Endometrial microvascular endothelial cells (primary cell): ENCODE results near the gene ACOX1. TPM values are rescaled to one million over a fixed set of nuclear protein-coding genes. Genes with fewer than 3 reads are reported as not detected.
"Not testable (repeated sequence)": the region's sequence is repeated elsewhere in the genome, so short reads cannot be mapped to it uniquely, and the experiment has no call there.

ENCODE experiments used
- in situ Hi-C: cut with HindIII; loops from 2 replicates; pipeline ENCODE4 v1.10.0; 2017; ENCODE audit warnings: low sequenced_read_pairs, low pct_unique_long_range_greater_than_20kb; ENCODE audit errors: inconsistent ontology term
- total RNA-seq: library from RNA; depleted of rRNA; stranded (reverse); fragments of >200 nt; gene quantifications from one replicate; pipeline ENCODE4 v1.2.3, GENCODE V29; 2015; ENCODE audit errors: inconsistent ontology term

Gene ACOX1
- total RNA-seq, 1 donor from 2014 or later: 41.9 TPM

- in situ Hi-C loops: no loop called here
Measured at GRCh38 chr17:75991396-75991795, 12.4 kb upstream of the ACOX1 start.

DNA sequence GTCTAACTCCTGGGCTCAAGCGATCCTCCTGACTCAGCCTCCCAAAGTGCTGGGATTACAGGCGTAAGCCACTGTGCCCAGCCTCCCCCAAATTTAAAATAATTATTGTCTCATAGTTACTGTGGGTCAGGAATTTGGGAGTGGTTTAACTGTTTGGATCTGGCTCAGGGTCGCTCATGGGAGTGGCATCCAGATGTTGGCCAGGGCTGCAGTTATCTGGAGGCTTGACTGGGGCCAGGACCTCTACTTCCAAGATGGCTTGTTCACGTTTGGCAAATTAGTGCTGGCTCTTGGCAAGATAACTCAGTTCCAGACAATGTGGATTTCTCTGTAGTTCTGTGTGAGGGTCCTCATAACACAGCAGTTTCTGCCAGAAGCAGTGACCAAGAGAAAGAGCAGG, 8.1 kb upstream of the ACOX1 start:
- in situ Hi-C loops: no loop called here

- in situ Hi-C loops: no loop called here
Measured at GRCh38 chr17:75985986-75986385, 7.0 kb upstream of the ACOX1 start.

GRCh38 chr17:75983501-75984181, 4.7 kb upstream of the ACOX1 start:
- in situ Hi-C loops: no loop called here

- in situ Hi-C loops: no loop called here
Measured at GRCh38 chr17:75981019-75981615, 2.2 kb upstream of the ACOX1 start.

DNA sequence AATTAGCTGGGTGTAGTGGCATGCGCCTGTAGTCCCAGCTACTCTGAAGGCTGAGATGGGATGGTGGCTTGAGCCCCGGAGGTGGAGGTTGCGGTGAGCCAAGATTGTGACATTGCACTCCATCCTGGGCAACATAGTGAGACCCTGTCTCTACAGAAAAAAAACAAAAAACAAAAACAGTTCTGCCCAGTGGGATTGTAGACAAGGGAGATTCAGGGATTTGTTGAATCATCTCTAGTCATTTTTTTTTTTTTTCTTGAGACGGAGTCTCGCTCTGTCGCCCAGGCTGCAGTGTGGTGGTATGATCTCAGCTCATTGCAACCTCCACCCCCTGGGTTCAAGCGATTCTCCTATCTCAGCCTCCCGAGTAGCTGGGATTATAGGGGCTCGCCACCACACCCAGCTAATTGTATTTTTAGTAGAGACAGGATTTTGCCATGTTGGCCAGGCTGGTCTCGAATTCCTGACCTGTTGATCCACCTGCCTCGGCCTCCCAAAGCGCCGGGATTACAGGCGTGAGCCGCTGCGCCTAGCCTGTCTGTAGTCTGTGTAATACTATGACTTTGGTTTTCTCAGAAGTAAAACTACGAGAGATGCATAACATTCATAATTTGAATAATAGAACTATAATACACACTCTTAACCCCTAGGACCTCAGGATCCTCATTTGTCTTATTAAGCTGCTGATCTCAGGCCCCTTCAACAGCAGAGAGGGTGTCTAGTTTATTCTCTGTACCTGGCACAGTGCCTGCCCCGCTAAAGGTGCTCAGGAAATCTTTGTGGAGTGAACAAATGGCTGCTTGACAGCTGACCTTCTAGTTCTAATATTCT, 1.4 kb upstream of the ACOX1 start:
- in situ Hi-C loops: no loop called here

DNA sequence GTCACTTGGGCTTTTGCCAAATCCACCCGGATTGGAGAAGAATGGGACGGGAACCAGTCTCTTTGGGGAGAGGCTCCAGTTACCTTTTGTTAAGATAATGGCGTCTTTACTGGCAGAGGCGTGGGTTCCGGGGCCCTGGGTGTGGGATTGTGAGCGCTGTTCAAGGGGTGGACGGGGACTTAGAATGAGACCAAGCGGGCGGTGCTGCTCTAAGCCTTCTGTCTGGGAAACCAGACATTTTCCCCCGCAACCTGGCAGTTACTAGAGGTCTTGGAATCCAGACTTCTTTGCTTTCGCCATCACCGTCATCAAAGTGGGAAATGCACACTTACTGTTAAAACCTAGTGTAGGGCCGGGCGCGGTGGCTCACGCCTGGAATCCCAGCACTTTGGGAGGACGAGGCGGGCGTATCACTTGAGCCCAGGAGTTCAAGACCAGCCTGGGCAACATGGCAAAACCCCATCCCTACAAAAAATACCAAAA, 780 bp upstream of the ACOX1 start:
- in situ Hi-C loops: no loop called here

- in situ Hi-C loops: no loop called here
Measured at GRCh38 chr17:75976175-75976848, 2.7 kb downstream of the ACOX1 start.

GRCh38 chr17:75975757-75976174, 3.2 kb downstream of the ACOX1 start:
- in situ Hi-C loops: no loop called here

DNA sequence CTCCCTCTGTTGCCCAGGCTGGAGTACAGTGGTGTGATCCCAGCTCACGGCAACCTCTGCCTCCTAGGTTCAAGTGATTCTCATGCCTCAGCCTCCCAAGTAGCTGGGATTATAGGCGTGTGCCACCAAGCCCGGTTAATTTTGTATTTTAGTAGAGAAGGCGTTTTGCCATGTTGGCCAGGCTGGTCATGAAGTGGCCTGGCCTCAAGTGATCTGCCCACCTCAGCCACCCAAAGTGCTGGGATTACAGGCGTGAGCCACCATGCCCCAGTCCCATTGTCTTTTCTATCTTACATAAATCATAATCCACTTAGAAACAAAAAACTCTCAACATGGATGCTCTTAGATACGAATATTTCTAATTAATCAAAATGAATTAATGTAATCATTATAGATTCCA, 3.8 kb downstream of the ACOX1 start:
- in situ Hi-C loops: not testable (repeated sequence)

GRCh38 chr17:75970626-75971025, 8.3 kb downstream of the ACOX1 start:
- in situ Hi-C loops: no loop called here

DNA sequence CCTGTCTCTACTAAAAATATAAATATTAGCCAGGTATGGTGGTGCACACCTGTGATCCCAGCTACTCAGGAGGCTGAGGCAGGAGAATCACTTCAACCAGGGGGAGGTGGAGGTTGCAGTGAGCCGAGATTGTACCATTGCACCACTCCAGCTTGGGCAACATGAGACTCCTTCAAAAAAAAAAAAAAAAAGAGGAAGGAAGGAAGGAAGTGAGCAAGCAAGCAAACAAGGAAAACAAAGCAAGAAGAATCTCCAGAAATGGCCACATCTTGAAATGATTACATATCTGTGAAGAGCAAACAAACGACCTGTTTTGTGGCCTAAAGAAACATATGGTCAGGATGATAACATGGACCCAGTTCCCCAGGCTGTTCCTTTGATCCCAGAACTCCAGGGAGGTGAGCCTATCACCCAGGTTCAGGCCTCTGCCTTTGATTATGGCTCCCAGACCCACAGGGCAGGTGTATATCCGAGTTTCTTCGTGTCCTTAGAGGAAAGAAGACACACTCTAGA, 8.9 kb downstream of the ACOX1 start:
- in situ Hi-C loops: no loop called here

DNA sequence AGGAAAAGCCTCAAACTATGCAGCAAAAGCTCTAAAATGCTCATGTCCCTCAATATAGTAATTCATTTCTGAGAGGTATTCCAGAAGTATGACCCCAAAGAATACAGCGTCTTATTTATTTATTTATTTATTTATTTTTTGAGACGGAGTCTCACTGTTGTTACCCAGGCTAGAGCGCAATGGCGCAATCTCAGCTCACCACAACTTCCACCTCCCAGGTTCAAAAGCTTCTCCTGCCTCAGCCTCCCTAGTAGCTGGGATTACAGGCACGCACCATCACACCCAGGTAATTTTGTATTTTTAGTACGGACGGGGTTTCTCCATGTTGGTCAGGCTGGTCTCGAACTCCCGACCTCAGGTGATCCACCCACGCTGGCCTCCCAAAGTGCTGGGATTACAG, 9.9 kb downstream of the ACOX1 start:
- in situ Hi-C loops: not testable (repeated sequence)

DNA sequence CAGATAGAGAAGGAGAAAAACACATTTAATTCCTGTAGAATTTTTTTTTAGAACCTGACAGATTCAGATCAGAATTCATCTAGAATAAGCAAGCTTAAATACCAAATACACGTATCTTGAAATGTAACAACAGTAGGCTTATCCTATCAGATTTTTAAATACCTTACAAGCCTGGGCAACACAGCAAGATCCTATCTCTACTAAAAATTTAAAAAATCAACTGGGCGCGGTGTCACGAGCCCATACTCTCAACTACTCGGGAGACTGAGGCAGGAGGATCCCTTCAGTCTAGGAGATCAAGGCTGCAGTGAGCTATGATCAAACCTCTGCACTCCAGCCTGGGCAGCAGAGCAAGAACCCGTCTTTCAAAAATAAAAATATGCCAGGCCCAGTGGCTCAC, 13.5 kb downstream of the ACOX1 start:
- in situ Hi-C loops: no loop called here

DNA sequence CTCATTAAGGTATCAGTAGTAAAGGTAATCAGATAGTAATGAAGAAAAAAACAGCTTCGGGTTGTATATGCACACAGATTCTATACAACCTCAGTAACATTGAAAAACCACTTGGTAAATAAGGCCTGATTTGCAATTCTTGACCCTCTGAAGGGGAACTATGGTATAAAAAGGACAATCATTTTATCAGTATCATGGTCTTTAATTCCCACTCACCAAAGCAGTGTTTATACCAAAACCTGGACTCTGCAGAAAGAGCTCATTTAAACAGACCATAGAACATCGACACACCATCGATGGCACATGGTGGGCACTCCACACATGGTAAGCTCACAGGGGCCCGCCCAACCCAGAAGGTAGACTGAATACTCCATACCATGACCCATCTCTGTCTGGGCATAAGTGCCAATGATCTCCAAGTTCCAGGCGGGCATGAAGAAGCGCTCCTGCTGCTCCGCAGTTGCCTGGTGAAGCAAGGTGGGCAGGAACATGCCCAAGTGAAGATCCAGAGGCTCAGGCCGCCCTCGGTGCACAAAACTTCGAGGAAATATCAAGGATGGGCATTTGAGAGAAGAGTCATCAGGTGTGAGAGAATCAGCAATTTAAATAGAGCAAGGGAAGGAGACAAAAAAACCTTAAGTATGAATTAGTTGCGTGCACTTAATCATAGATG, 19.0 kb downstream of the ACOX1 start:
- in situ Hi-C loops: no loop called here

DNA sequence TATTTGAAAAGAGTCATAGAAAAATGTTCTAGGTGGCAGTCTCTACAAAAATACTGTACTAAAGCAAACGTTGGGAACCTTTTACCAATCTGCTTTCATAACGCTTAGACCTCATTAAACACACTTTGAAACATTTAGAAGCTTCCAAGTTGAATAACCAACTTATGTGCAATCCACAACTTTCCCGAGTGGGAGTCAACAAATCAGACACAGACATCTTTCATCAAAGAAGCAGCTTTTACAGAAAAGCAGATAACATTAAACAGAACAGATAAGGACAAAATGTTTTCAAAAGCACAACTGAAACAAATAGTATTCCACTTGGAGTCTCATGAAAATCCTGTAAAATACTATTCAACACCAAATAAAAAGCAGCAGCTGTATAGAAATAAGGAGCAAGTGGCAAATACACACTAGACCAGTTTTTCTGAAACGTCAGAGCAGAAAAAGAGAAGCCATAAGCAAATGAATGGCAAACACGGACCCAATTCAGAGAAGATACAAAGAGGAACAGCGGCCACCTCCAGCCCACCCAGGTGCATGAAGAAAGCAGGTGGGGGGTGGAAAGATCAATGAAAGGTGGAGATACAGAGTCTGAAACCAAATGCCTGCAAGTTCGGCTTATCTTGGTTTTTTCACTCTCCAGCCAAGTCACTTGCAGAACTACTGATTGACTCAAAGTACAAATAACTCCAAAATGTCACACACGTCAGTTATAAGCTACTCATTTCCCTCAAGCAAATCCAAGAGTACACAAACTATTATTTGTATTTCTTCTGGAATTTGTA, 19.7 kb downstream of the ACOX1 start:
- in situ Hi-C loops: no loop called here

DNA sequence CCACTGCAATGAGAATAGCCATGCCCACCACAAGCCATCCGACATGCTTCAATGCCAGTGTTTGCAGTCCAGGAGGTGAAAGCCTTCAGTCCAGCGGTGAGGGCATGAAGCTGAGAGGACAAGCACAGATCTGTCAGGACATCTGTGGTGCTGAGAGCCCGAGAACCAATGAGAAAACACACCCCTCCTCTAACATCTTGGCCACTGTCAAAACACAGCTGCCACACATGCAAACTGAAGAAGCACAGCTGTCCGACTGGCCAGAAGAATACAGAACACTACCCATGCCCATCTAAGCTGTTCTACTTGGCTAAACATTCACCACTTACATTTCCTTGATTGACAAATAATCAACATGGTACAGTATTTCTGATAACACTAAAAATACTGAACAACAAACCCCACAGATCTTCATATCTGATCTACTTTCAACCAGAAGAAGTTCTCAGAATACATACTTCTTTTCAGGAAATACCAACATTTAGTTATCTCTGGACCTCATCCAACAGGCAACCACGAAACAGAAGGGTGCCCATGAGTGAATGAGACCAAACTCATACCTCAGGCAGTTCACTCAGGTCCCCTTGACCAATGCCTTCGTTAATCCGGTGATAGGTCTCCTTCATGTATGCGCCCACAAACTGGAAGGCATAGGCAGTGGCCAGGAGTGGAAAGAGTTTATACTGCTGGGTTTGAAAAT, 28.0 kb downstream of the ACOX1 start:
- in situ Hi-C loops: no loop called here
